ENCODE data around the gene RBM43. TPM values are rescaled to one million over a fixed set of nuclear protein-coding genes. Genes with fewer than 3 reads are reported as not detected.

Gene RBM43
- total RNA-seq = 4.8 and 6.7 TPM in 2 replicates

DNA sequence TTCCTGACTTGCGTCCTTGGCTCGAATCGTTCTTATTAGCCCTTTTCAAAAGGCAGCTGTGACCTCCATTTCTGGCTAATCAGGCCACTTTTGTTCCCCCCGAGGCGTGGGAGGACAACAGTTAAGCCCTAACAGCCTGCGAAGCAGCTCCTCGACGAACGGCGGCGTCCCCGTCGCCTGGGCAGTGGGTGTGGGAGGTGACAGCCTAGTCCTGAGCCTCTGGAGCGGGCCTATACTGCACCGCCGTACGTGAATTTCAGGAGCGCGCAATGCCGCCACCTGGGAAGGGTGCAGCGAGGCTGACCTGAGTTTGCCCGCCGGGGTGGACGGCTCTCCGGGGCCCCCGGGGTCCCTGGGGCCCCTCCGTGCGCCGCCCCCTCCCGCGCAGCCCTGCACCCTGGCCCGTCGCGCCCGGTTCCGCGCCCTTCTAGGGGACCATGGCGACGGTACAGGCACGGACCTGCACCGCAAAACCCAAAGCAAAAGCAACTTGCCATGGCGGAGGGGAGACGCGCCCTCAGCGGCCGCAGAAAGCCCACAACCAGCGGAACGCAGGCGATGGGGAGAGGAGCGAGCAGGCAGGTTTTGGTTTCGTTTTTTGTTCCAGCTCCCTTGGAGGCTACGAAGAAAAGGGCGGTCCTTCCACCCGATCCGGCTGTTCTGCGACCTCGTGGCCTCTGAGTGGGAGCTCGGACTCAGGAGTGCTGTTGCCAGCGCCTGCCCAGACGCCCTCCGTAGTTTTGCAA lies at the start of gene RBM43:
Gene RBM43, minus strand, starts transcription at position 633 of the 746 bp plus-strand sequence. Its CDS starts 136 bp downstream, at position 497.

Other genes with a start within 250 kb of the RBM43 start
- 20.0 and 24.6 TPM in 2 replicates for gene NMI, start 27.8 kb upstream of the RBM43 start, total RNA-seq
- gene TNFAIP6, start 95.7 kb upstream of the RBM43 start, total RNA-seq = 67.4 and 190 TPM in 2 replicates
- gene RIF1, start 148.0 kb upstream of the RBM43 start, total RNA-seq = 52.6 and 63.5 TPM in 2 replicates